Measurements from ENCODE around the gene TMEM94.

TMEM94 gene

GRCh38 chr17:75526555-75527270 lies 70.3 kb downstream of the TMEM94 start:
- Histone ChIP-seq H3K4me3 (ENCODE audit: low read length) (no peak overlapping the region), H3K9ac (ENCODE audit: low read depth, low read length) (no peak overlapping the region), H3K36me3 (ENCODE audit: insufficient read depth, low read length) (peaks cover 4% of the 10 kb centered on the region), H3K9me3 (replicated peaks; ENCODE audit: low read length) (no peaks in the 10 kb centered on the region), H3K4me1 (ENCODE audit: control insufficient read depth, insufficient read depth, low read length) (peaks cover 14% of the 10 kb centered on the region), H3K4me2 (ENCODE audit: low read length) (no peak overlapping the region), H3K27me3 (ENCODE audit: control insufficient read depth, insufficient read depth, low read length) (peaks cover 18% of the 10 kb centered on the region)

- H3K36me3 ChIP-seq (ENCODE audit: insufficient read depth, low read length), result no peaks in the 10 kb centered on the region
- H3K4me1 ChIP-seq (ENCODE audit: control insufficient read depth, insufficient read depth, low read length), result peaks cover 6% of the 10 kb centered on the region
- peaks cover 27% of the 10 kb centered on the region for H3K27me3 ChIP-seq (ENCODE audit: control insufficient read depth, insufficient read depth, low read length)
- no peak overlapping the region for H3K9ac ChIP-seq (ENCODE audit: low read depth, low read length)
- H3K4me2 ChIP-seq (ENCODE audit: low read length), result no peak overlapping the region
- no peaks in the 10 kb centered on the region for H3K9me3 ChIP-seq (replicated peaks; ENCODE audit: low read length)
- H3K4me3 ChIP-seq (ENCODE audit: low read length), result no peak overlapping the region
Measured at GRCh38 chr17:75530837-75531720, 74.6 kb downstream of the TMEM94 start.

GRCh38 chr17:75531721-75532072 lies 75.3 kb downstream of the TMEM94 start:
- H3K36me3 ChIP-seq (ENCODE audit: insufficient read depth, low read length), result no peaks in the 10 kb centered on the region
- no peak overlapping the region for H3K4me2 ChIP-seq (ENCODE audit: low read length)
- H3K27me3 ChIP-seq (ENCODE audit: control insufficient read depth, insufficient read depth, low read length), result peaks cover 25% of the 10 kb centered on the region
- H3K4me1 ChIP-seq (ENCODE audit: control insufficient read depth, insufficient read depth, low read length), result peaks cover 4% of the 10 kb centered on the region
- no peaks in the 10 kb centered on the region for H3K9me3 ChIP-seq (replicated peaks; ENCODE audit: low read length)
- H3K9ac ChIP-seq (ENCODE audit: low read depth, low read length), result no peak overlapping the region
- no peak overlapping the region for H3K4me3 ChIP-seq (ENCODE audit: low read length)

- H3K9ac ChIP-seq (ENCODE audit: low read depth, low read length), result no peak overlapping the region
- no peak overlapping the region for H3K4me3 ChIP-seq (ENCODE audit: low read length)
- peaks cover 34% of the 10 kb centered on the region for H3K27me3 ChIP-seq (ENCODE audit: control insufficient read depth, insufficient read depth, low read length)
Measured at GRCh38 chr17:75535119-75535537, 78.7 kb downstream of the TMEM94 start.

GRCh38 chr17:75535871-75536270 lies 79.4 kb downstream of the TMEM94 start:
- H3K9ac ChIP-seq (ENCODE audit: low read depth, low read length), result no peak overlapping the region
- H3K27me3 ChIP-seq (ENCODE audit: control insufficient read depth, insufficient read depth, low read length), result peaks cover 42% of the 10 kb centered on the region
- no peaks in the 10 kb centered on the region for H3K9me3 ChIP-seq (replicated peaks; ENCODE audit: low read length)
- H3K36me3 ChIP-seq (ENCODE audit: insufficient read depth, low read length), result no peaks in the 10 kb centered on the region
- no peak overlapping the region for H3K4me3 ChIP-seq (ENCODE audit: low read length)
- peaks cover 4% of the 10 kb centered on the region for H3K4me1 ChIP-seq (ENCODE audit: control insufficient read depth, insufficient read depth, low read length)
- no peak overlapping the region for H3K4me2 ChIP-seq (ENCODE audit: low read length)

More at GRCh38 chr17:75535119-75535537, 78.7 kb downstream of the TMEM94 start:
- H3K4me2 ChIP-seq (ENCODE audit: low read length), result no peak overlapping the region
- H3K4me1 ChIP-seq (ENCODE audit: control insufficient read depth, insufficient read depth, low read length), result peaks cover 4% of the 10 kb centered on the region
- H3K36me3 ChIP-seq (ENCODE audit: insufficient read depth, low read length), result no peaks in the 10 kb centered on the region
- no peaks in the 10 kb centered on the region for H3K9me3 ChIP-seq (replicated peaks; ENCODE audit: low read length)

- Histone ChIP-seq H3K9ac (ENCODE audit: low read depth, low read length) (no peak overlapping the region), H3K9me3 (replicated peaks; ENCODE audit: low read length) (no peaks in the 10 kb centered on the region), H3K36me3 (ENCODE audit: insufficient read depth, low read length) (no peaks in the 10 kb centered on the region), H3K4me1 (ENCODE audit: control insufficient read depth, insufficient read depth, low read length) (peaks cover 4% of the 10 kb centered on the region), H3K4me2 (ENCODE audit: low read length) (no peak overlapping the region), H3K4me3 (ENCODE audit: low read length) (no peak overlapping the region), H3K27me3 (ENCODE audit: control insufficient read depth, insufficient read depth, low read length) (peaks cover 42% of the 10 kb centered on the region)
Measured at GRCh38 chr17:75536366-75536765, 79.9 kb downstream of the TMEM94 start.

GRCh38 chr17:75539967-75540729 lies 83.7 kb downstream of the TMEM94 start:
- H3K9ac ChIP-seq (ENCODE audit: low read depth, low read length), result no peak overlapping the region
- no peak overlapping the region for H3K4me2 ChIP-seq (ENCODE audit: low read length)
- no peak overlapping the region for H3K4me3 ChIP-seq (ENCODE audit: low read length)
- no peaks in the 10 kb centered on the region for H3K36me3 ChIP-seq (ENCODE audit: insufficient read depth, low read length)
- H3K9me3 ChIP-seq (replicated peaks; ENCODE audit: low read length), result no peaks in the 10 kb centered on the region
- H3K27me3 ChIP-seq (ENCODE audit: control insufficient read depth, insufficient read depth, low read length), result peaks cover 57% of the 10 kb centered on the region
- no peaks in the 10 kb centered on the region for H3K4me1 ChIP-seq (ENCODE audit: control insufficient read depth, insufficient read depth, low read length)

GRCh38 chr17:75540923-75541503 lies 84.6 kb downstream of the TMEM94 start:
- H3K4me3 ChIP-seq (ENCODE audit: low read length), result no peak overlapping the region
- H3K36me3 ChIP-seq (ENCODE audit: insufficient read depth, low read length), result no peaks in the 10 kb centered on the region
- no peak overlapping the region for H3K4me2 ChIP-seq (ENCODE audit: low read length)
- H3K9ac ChIP-seq (ENCODE audit: low read depth, low read length), result no peak overlapping the region
- peaks cover 60% of the 10 kb centered on the region for H3K27me3 ChIP-seq (ENCODE audit: control insufficient read depth, insufficient read depth, low read length)
- no peaks in the 10 kb centered on the region for H3K4me1 ChIP-seq (ENCODE audit: control insufficient read depth, insufficient read depth, low read length)
- no peaks in the 10 kb centered on the region for H3K9me3 ChIP-seq (replicated peaks; ENCODE audit: low read length)

- peaks cover 63% of the 10 kb centered on the region for H3K27me3 ChIP-seq (ENCODE audit: control insufficient read depth, insufficient read depth, low read length)
- H3K36me3 ChIP-seq (ENCODE audit: insufficient read depth, low read length), result no peaks in the 10 kb centered on the region
- no peak overlapping the region for H3K9ac ChIP-seq (ENCODE audit: low read depth, low read length)
- no peaks in the 10 kb centered on the region for H3K9me3 ChIP-seq (replicated peaks; ENCODE audit: low read length)
- H3K4me1 ChIP-seq (ENCODE audit: control insufficient read depth, insufficient read depth, low read length), result no peaks in the 10 kb centered on the region
- H3K4me3 ChIP-seq (ENCODE audit: low read length), result no peak overlapping the region
- H3K4me2 ChIP-seq (ENCODE audit: low read length), result no peak overlapping the region
Measured at GRCh38 chr17:75542229-75542628, 85.8 kb downstream of the TMEM94 start.

GRCh38 chr17:75542728-75543336 lies 86.4 kb downstream of the TMEM94 start:
- Histone ChIP-seq H3K27me3 (ENCODE audit: control insufficient read depth, insufficient read depth, low read length) (peaks cover 66% of the 10 kb centered on the region), H3K4me2 (ENCODE audit: low read length) (no peak overlapping the region), H3K4me1 (ENCODE audit: control insufficient read depth, insufficient read depth, low read length) (no peaks in the 10 kb centered on the region), H3K9me3 (replicated peaks; ENCODE audit: low read length) (no peaks in the 10 kb centered on the region), H3K4me3 (ENCODE audit: low read length) (no peak overlapping the region), H3K36me3 (ENCODE audit: insufficient read depth, low read length) (no peaks in the 10 kb centered on the region), H3K9ac (ENCODE audit: low read depth, low read length) (no peak overlapping the region)

- Histone ChIP-seq H3K4me3 (ENCODE audit: low read length) (no peak overlapping the region), H3K36me3 (ENCODE audit: insufficient read depth, low read length) (no peaks in the 10 kb centered on the region), H3K27me3 (ENCODE audit: control insufficient read depth, insufficient read depth, low read length) (peaks cover 64% of the 10 kb centered on the region), H3K9ac (ENCODE audit: low read depth, low read length) (no peak overlapping the region), H3K4me1 (ENCODE audit: control insufficient read depth, insufficient read depth, low read length) (no peaks in the 10 kb centered on the region), H3K9me3 (replicated peaks; ENCODE audit: low read length) (no peaks in the 10 kb centered on the region), H3K4me2 (ENCODE audit: low read length) (no peak overlapping the region)
Measured at GRCh38 chr17:75544250-75544649, 87.8 kb downstream of the TMEM94 start.

Measured in skeletal muscle satellite cell (primary cell).